GM12874 (cell line): Measurements from ENCODE around the gene NR1D2.

ENCODE experiments used
- CTCF ChIP-seq: IDR thresholded peaks from 2 replicates; pipeline ENCODE4 v1.5.1; 2011; ENCODE audit warnings: low read depth, mild to moderate bottlenecking, control low read depth, low read length, moderate library complexity; ENCODE audit not compliant: insufficient read depth

Gene NR1D2

GRCh38 chr3:23944861-23945662, at the start of gene NR1D2:
Gene NR1D2 (plus strand): TSS chr3:23945286. CDS start chr3:23945579, 293 bp downstream.
- TF ChIP-seq CTCF, result no peak

DNA sequence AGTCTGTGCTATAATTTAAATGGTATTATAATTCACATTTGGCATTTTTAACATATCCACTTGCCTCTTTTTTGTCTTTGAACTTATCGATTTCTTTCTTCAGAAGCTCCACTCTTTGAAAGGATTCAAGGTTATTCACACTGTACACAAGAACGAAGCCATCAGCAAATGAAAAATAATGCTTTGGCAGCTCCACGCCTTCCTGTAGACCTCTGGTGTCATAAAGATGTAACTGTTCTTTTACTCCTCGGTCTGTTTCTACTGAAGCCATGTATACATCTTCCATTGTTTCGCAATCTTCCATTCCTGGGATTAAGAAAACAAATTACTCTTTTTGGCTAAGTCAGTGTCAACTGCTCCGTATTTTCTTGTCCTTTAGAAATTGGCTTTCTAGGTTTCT, 44.3 kb upstream of the NR1D2 start:
- no peak for TF ChIP-seq CTCF

GRCh38 chr3:23904545-23904944, 40.5 kb upstream of the NR1D2 start:
- no peak for TF ChIP-seq CTCF

DNA sequence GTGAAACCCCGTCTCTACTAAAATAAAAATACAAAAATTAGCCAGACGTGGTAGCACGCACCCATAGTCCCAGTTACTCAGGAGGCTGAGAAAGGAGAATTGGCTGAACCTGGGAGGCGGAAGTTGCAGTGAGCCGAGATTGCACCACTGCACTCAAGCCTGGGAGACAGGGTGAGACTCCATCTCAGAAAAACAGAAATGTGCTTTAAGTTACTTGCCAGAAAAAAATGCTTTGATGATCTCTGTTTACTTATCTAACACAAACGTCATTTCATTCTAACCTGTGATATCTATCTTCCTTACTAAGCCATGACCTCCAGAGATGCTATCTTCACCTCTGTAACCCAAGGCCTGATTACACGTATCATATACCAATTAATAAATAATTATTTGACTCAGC, 35.7 kb upstream of the NR1D2 start:
- TF ChIP-seq CTCF, result no peak

DNA sequence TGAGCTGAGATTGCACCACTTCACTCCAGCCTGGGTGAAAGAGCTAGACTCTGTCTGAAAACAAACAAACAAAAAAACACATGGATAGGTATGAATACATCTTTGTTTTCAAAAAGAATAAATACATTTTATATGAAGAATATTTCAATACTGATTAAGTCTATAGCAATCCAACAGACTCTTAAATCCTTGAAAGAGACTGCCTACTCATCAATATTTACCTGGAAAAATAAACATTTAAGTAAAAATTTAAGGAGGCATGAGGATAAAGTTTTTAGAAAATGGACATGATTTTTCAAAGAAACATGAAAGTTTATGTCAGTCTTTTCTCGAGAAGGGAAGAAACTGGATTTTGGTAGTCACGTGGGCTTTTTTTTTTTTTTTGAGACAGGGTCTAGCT, 33.7 kb upstream of the NR1D2 start:
- no peak for TF ChIP-seq CTCF

GRCh38 chr3:23913182-23913581, 31.9 kb upstream of the NR1D2 start:
- no peak for TF ChIP-seq CTCF

- TF ChIP-seq CTCF, result no peak
Observed at GRCh38 chr3:23913873-23914743, 31.0 kb upstream of the NR1D2 start.
